H1 (cell line): ENCODE data around the gene JPT1. TPM values are rescaled to one million over a fixed set of nuclear protein-coding genes. Genes with fewer than 3 reads are reported as not detected.

Experiments used
- CTCF ChIA-PET: fragments of 300-600 bp; sonication (Branson Sonifier 250); formaldehyde crosslinking; loops from one replicate; lab custom pipeline; 2021; ENCODE audit not compliant: partially characterized antibody; lab: Charles Lee
- POLR2A ChIA-PET: fragments of 300-600 bp; sonication (Branson Sonifier 250); formaldehyde crosslinking; loops from one replicate; lab custom pipeline; 2021; ENCODE audit warnings: inconsistent platforms; ENCODE audit not compliant: partially characterized antibody; lab: Charles Lee
- DNase-seq, 2 experiments: peaks; one replicate each; pipeline versions ENCODE4 v3.0.0 to v3.0.0-alpha.2; 2010 to 2022; ENCODE audit warnings: low spot score in 2 of 2, low read depth in 1 of 2, mixed read lengths in 1 of 2
- FAIRE-seq: peaks from 2 replicates; lab custom pipeline; 2011; peaks lifted over from hg19 to GRCh38; lab: Jason Lieb, UNC
- H2AFZ ChIP-seq: 2 replicates; pipeline ENCODE4 v1.8.1; 2012; ENCODE audit warnings: low read length, inconsistent platforms
- H2AK5ac ChIP-seq: 2 replicates; pipeline ENCODE4 v1.6.1; 2013; ENCODE audit warnings: low read depth, low read length
- H2BK120ac ChIP-seq: replicated peaks from 2 replicates; pipeline ENCODE3; 2013; ENCODE audit warnings: low read depth, low read length, inconsistent platforms
- H2BK12ac ChIP-seq: 2 replicates; pipeline ENCODE4 v1.6.1; 2013; ENCODE audit warnings: low read depth, low read length
- H2BK15ac ChIP-seq: 2 replicates; pipeline ENCODE4 v1.6.1; 2013; ENCODE audit warnings: low read length
- H2BK20ac ChIP-seq: 2 replicates; pipeline ENCODE4 v1.6.1; 2013; ENCODE audit warnings: low read length
- H2BK5ac ChIP-seq: 2 replicates; pipeline ENCODE4 v1.6.1; 2013; ENCODE audit warnings: low read depth, low read length
- H3K14ac ChIP-seq: 2 replicates; pipeline ENCODE4 v1.6.1; 2013; ENCODE audit warnings: inconsistent platforms; ENCODE audit not compliant: insufficient read length
- H3K18ac ChIP-seq: 2 replicates; pipeline ENCODE4 v1.6.1; 2013; ENCODE audit warnings: low read length; ENCODE audit errors: extremely low read depth
- H3K23ac ChIP-seq: 2 replicates; pipeline ENCODE4 v1.6.1; 2013; ENCODE audit warnings: inconsistent platforms; ENCODE audit not compliant: insufficient read length
- H3K23me2 ChIP-seq: 2 replicates; pipeline ENCODE4 v1.6.1; 2013; ENCODE audit warnings: low read depth, low read length
- H3K27ac ChIP-seq: 2 replicates; pipeline ENCODE4 v1.6.1; 2011; ENCODE audit warnings: low read depth, low read length, inconsistent platforms
- H3K27me3 ChIP-seq, 4 experiments: replicated peaks in 1 of 4; 1 replicate in 1 of 4; 2 replicates in 3 of 4; pipeline versions ENCODE4 v1.6.1 to v1.8.1; 2011 to 2013; ENCODE audit warnings: low read length in 3 of 4, mild to moderate bottlenecking in 3 of 4, inconsistent platforms in 2 of 4, mixed read lengths in 2 of 4, moderate library complexity in 1 of 4; ENCODE audit not compliant: control insufficient read depth in 3 of 4, insufficient read depth in 3 of 4; ENCODE audit errors: extremely low read depth in 1 of 4
- H3K36me3 ChIP-seq, 4 experiments: 2 replicates each; pipeline versions ENCODE4 v1.6.1 to v1.8.1; 2011 to 2013; ENCODE audit warnings: mild to moderate bottlenecking in 4 of 4, low read length in 3 of 4, moderate library complexity in 2 of 4, control low read depth in 1 of 4, inconsistent platforms in 1 of 4; ENCODE audit not compliant: insufficient read depth in 4 of 4, control insufficient read depth in 2 of 4
- H3K4ac ChIP-seq: replicated peaks from 2 replicates; pipeline ENCODE3; 2013; ENCODE audit warnings: low read length, low read depth, mixed read lengths, inconsistent platforms; ENCODE audit not compliant: insufficient read length
- H3K4me1 ChIP-seq, 4 experiments: replicated peaks in 1 of 4; 1 replicate in 1 of 4; 2 replicates in 3 of 4; pipeline versions ENCODE4 v1.6.1 to v1.8.1; 2011 to 2013; ENCODE audit warnings: low read length in 3 of 4, inconsistent platforms in 2 of 4, mixed read lengths in 1 of 4; ENCODE audit not compliant: insufficient read depth in 4 of 4, control insufficient read depth in 3 of 4
- H3K4me2 ChIP-seq, 2 experiments: 2 replicates each; pipeline versions ENCODE4 v1.6.1 to v1.8.1; 2011 to 2013; ENCODE audit warnings: low read depth in 2 of 2, low read length in 2 of 2, control low read depth in 1 of 2, inconsistent platforms in 1 of 2, mild to moderate bottlenecking in 1 of 2; ENCODE audit not compliant: insufficient read depth in 1 of 2
- H3K4me3 ChIP-seq, 4 experiments: fragments of 200-600, 300-600 bp in 1 of 4; sonication (generic), shearing (Covaris generic), sonication (Bioruptor Twin) in 1 of 4; 2 replicates each; pipeline versions ENCODE4 v1.5.1 to v1.8.1; 2011 to 2016; ENCODE audit warnings: low read length in 4 of 4, low read depth in 3 of 4, control low read depth in 2 of 4, inconsistent platforms in 2 of 4, mild to moderate bottlenecking in 2 of 4, mixed read lengths in 1 of 4, moderate library complexity in 1 of 4; ENCODE audit not compliant: insufficient read depth in 2 of 4; ENCODE audit errors: extremely low read depth in 1 of 4
- H3K56ac ChIP-seq: replicated peaks from 2 replicates; pipeline ENCODE3; 2013; ENCODE audit warnings: low read depth, mild to moderate bottlenecking, mixed read lengths, low read length, inconsistent platforms; ENCODE audit not compliant: insufficient read length
- H3K79me1 ChIP-seq: 2 replicates; pipeline ENCODE4 v1.6.1; 2013; ENCODE audit warnings: low read depth, low read length, control low read depth
- H3K79me2 ChIP-seq, 2 experiments: 2 replicates each; pipeline versions ENCODE4 v1.6.1 to v1.8.1; 2012 to 2013; ENCODE audit warnings: low read length in 2 of 2, mild to moderate bottlenecking in 2 of 2, inconsistent platforms in 1 of 2; ENCODE audit not compliant: insufficient read depth in 2 of 2, control insufficient read depth in 1 of 2
- H3K9ac ChIP-seq, 4 experiments: replicated peaks in 1 of 4; 1 replicate in 1 of 4; 2 replicates in 3 of 4; pipeline versions ENCODE4 v1.6.1 to v1.8.1; 2011 to 2013; ENCODE audit warnings: low read depth in 3 of 4, low read length in 3 of 4, control low read depth in 2 of 4, mild to moderate bottlenecking in 2 of 4, moderate library complexity in 2 of 4, inconsistent platforms in 1 of 4; ENCODE audit errors: extremely low read depth in 1 of 4
- H3K9me3 ChIP-seq, 2 experiments: 2 replicates each; pipeline versions ENCODE4 v1.6.1 to v1.8.1; 2012 to 2013; ENCODE audit warnings: mild to moderate bottlenecking in 2 of 2, moderate library complexity in 2 of 2, control low read depth in 1 of 2, inconsistent platforms in 1 of 2, low read depth in 1 of 2, low read length in 1 of 2, mixed read lengths in 1 of 2; ENCODE audit not compliant: insufficient read depth in 2 of 2
- H4K20me1 ChIP-seq, 2 experiments: replicated peaks in 1 of 2; 2 replicates each; pipeline versions ENCODE3 to v1.8.1; 2011 to 2013; ENCODE audit warnings: inconsistent platforms in 2 of 2, low read length in 2 of 2, mild to moderate bottlenecking in 1 of 2; ENCODE audit not compliant: insufficient read depth in 2 of 2, control insufficient read depth in 1 of 2
- H4K5ac ChIP-seq: 2 replicates; pipeline ENCODE4 v1.6.1; 2013; ENCODE audit warnings: low read length, low read depth, mixed read lengths, inconsistent platforms; ENCODE audit not compliant: insufficient read length
- H4K8ac ChIP-seq: 2 replicates; pipeline ENCODE4 v1.8.0; 2013; ENCODE audit warnings: mild to moderate bottlenecking, moderate library complexity, low read length, inconsistent platforms; ENCODE audit not compliant: insufficient read depth; ENCODE audit errors: extremely low read depth
- H4K91ac ChIP-seq: replicated peaks from 2 replicates; pipeline ENCODE3; 2013; ENCODE audit warnings: low read length, mixed read lengths, inconsistent platforms; ENCODE audit not compliant: insufficient read length
- BACH1 ChIP-seq: IDR thresholded peaks from 2 replicates; pipeline ENCODE4 v1.6.1; 2012; ENCODE audit warnings: low read length, improper control_type of control experiment
- EGR1 ChIP-seq: IDR thresholded peaks from 2 replicates; pipeline ENCODE4 v1.6.1; 2011; ENCODE audit warnings: low read depth, low read length, borderline replicate concordance
- EP300 ChIP-seq, 2 experiments: IDR thresholded peaks; 1 replicate in 1 of 2; 2 replicates in 1 of 2; pipeline ENCODE4 v1.6.1; 2011 to 2012; ENCODE audit warnings: low read depth in 2 of 2, low read length in 2 of 2, mild to moderate bottlenecking in 2 of 2, borderline replicate concordance in 1 of 2, inconsistent platforms in 1 of 2, moderate library complexity in 1 of 2
- FOSL1 ChIP-seq: IDR thresholded peaks from 2 replicates; pipeline ENCODE4 v1.6.1; 2011; ENCODE audit warnings: mild to moderate bottlenecking, low read depth, low read length, moderate library complexity; ENCODE audit not compliant: insufficient read depth
- GTF2F1 ChIP-seq: IDR thresholded peaks from 2 replicates; pipeline ENCODE4 v1.6.1; 2012; ENCODE audit warnings: low read depth, low read length, improper control_type of control experiment, borderline replicate concordance
- KDM4A ChIP-seq: IDR thresholded peaks from one replicate; pipeline ENCODE4 v1.7.1; 2012; ENCODE audit warnings: low read depth, mild to moderate bottlenecking, moderate library complexity, low read length, inconsistent platforms; ENCODE audit not compliant: severe bottlenecking
- MAFK ChIP-seq: IDR thresholded peaks from 2 replicates; pipeline ENCODE4 v1.6.1; 2012; ENCODE audit warnings: low read depth, mild to moderate bottlenecking, improper control_type of control experiment, low read length
- RBBP5 ChIP-seq: IDR thresholded peaks from 2 replicates; pipeline ENCODE4 v1.7.1; 2012; ENCODE audit warnings: low read depth, mild to moderate bottlenecking, inconsistent platforms, low read length, moderate library complexity, borderline replicate concordance
- SP1 ChIP-seq: IDR thresholded peaks from 2 replicates; pipeline ENCODE4 v1.6.1; 2011; ENCODE audit warnings: low read depth, low read length
- WGBS, 2 experiments: shearing (Covaris generic) in 1 of 2; methylation state at CpG; one replicate each; pipeline versions ENCODE4 v1.1.6 to v1.1.7; 2013 to 2015; ENCODE audit warnings: low lambda C conversion rate in 2 of 2, mixed read lengths in 2 of 2, inconsistent platforms in 1 of 2, low coverage in 1 of 2, missing lambda C conversion rate in 1 of 2; ENCODE audit not compliant: insufficient replicate concordance in 2 of 2, insufficient coverage in 1 of 2, insufficient read length in 1 of 2; ENCODE audit errors: extremely low coverage in 1 of 2, missing lambda C conversion rate in 1 of 2; 5-methylcytosine and 5-hydroxymethylcytosine counted together
- polyA plus RNA-seq, 7 experiments: library from polyadenylated mRNA; depleted of rRNA in 3 of 7; stranded (reverse) in 5 of 7; unstranded in 2 of 7; fragments of >200 nt in 5 of 7; fragments of 200-250 nt in 2 of 7; gene quantifications; 1 replicate in 5 of 7; 2 replicates in 1 of 7; 4 replicates in 1 of 7; pipeline versions ENCODE4 v1.2.1 to v1.2.3, GENCODE V29; 2011 to 2013; ENCODE audit warnings: missing spikeins in 2 of 7, mixed read lengths in 2 of 7
- total RNA-seq: library from RNA; stranded (reverse); fragmentation: NEBNext Ultra II Directional; extraction: Animal tissue kit (Norgen Biotek cat#: 25700); gene quantifications from 2 replicates; pipeline ENCODE4 v1.2.1, GENCODE V29; 2021
- TF ChIP-seq, protein P1 (sequence below): IDR thresholded peaks from 2 replicates; pipeline ENCODE4 v1.6.1; 2011; ENCODE audit warnings: low read depth, mild to moderate bottlenecking, low read length; ENCODE audit not compliant: insufficient read depth
- TF ChIP-seq, protein P2 (sequence below): IDR thresholded peaks from 2 replicates; pipeline ENCODE4 v1.6.1; 2012; ENCODE audit warnings: low read length, inconsistent platforms

JPT1 gene
- total and polyA plus RNA-seq, 2 of the 8 experiments (the other 6 are each of a cell fraction or from before 2014, with no cell fraction given), result 154 to 369 TPM

DNA sequence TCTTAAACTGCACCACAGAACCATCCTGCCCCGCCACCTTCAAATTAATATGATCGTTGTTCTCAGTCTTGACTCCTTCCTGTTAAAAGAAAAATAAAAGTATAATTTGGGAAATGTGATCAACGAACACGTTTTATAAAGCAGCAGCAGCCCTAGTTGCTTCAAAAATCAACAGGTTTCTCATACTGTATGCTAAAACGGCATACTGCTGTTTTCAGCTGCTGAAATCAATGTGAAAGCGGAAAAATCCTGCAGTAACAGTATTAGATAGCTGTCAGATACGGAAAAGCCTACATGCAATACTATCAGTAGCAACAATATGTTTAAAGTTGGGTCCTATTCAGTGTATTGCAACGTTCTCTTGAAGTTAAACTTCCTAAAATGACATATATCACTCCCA, 26.8 kb upstream of the JPT1 start:
- Histone ChIP-seq H3K18ac (no peak overlapping the region), H2BK120ac (no peak overlapping the region), H2AFZ (no peak overlapping the region), H3K23ac (no peak overlapping the region), H4K20me1 (peaks cover 10 to 12% of the 10 kb centered on the region in 2 experiments), H3K56ac (no peak overlapping the region), H2AK5ac (no peak overlapping the region), H4K5ac (no peak overlapping the region), H3K9me3 (no peaks in the 10 kb centered on the region), H3K36me3 (peaks cover 4 to 47% (median 17%) of the 10 kb centered on the region in 4 experiments; a peak in 6 of 8 replicates), H2BK5ac (no peak overlapping the region), H3K79me2 (peaks cover 34 to 64% of the 10 kb centered on the region in 2 experiments), H3K4me1 (peaks cover 0 to 5% (median under 1%) of the 10 kb centered on the region in 4 experiments; a peak in 4 of 7 replicates), H3K23me2 (peaks cover 2% of the 10 kb centered on the region; the same call in 1 of the 2 replicates), H3K27me3 (no peaks in the 10 kb centered on the region), H2BK12ac (no peak overlapping the region), H3K79me1 (no peaks in the 10 kb centered on the region; the same call in 1 of the 2 replicates), H3K14ac (no peak overlapping the region), H3K4me2 (peak overlapping the region; percentile 37 to 69), H3K4ac (no peak overlapping the region), H4K8ac (no peak overlapping the region), H3K27ac (no peak overlapping the region), H2BK20ac (no peak overlapping the region), H4K91ac (no peak overlapping the region), H2BK15ac (no peak overlapping the region), H3K4me3 (peak overlapping the region; percentile 97 to 99 (median 98)), H3K9ac (peak overlapping the region; percentile 2 to 97 (median 68); a peak in 5 of 7 replicates)
- ChIA-PET POLR2A (interaction anchor here (0.6 to 2.7 kb wide), 24 partner anchors 8 to 132 kb away, joined by 3 to 13 read pairs (median 5); partner anchors contain the start of genes JPT1 and NT5C), CTCF (interaction anchor here (0.7 to 1.9 kb wide), 5 partner anchors 10 to 199 kb away, joined by 3 to 8 read pairs (median 6); no protein-coding TSS in a partner anchor)
- FAIRE-seq (no peak), DNase-seq (no peak)
- 50% methylated on average over 8 of the region's 8 CpGs; no CpG with 5 or more reads in 1 of the 2 experiments for WGBS, 2 experiments
- no peak for TF ChIP-seq GTF2F1
- TF ChIP-seq, protein P1, sequence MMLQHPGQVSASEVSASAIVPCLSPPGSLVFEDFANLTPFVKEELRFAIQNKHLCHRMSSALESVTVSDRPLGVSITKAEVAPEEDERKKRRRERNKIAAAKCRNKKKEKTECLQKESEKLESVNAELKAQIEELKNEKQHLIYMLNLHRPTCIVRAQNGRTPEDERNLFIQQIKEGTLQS, result no peak
- no peak for TF ChIP-seq EP300 (IDR thresholded peaks at IDR 0.05; ENCODE audit: borderline replicate concordance in 1 of 2, low read depth in 2 of 2, low read length in 2 of 2)
- no peak for TF ChIP-seq SP1
- TF ChIP-seq, protein P2, sequence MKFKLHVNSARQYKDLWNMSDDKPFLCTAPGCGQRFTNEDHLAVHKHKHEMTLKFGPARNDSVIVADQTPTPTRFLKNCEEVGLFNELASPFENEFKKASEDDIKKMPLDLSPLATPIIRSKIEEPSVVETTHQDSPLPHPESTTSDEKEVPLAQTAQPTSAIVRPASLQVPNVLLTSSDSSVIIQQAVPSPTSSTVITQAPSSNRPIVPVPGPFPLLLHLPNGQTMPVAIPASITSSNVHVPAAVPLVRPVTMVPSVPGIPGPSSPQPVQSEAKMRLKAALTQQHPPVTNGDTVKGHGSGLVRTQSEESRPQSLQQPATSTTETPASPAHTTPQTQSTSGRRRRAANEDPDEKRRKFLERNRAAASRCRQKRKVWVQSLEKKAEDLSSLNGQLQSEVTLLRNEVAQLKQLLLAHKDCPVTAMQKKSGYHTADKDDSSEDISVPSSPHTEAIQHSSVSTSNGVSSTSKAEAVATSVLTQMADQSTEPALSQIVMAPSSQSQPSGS, result no peak
- no peak for TF ChIP-seq FOSL1
- TF ChIP-seq EGR1, result no peak
- TF ChIP-seq BACH1, result no peak
- TF ChIP-seq MAFK, result no peak
- TF ChIP-seq RBBP5, result no peak
- no peak for TF ChIP-seq KDM4A
